Measurements from ENCODE around the gene ANKMY1. TPM values are rescaled to one million over a fixed set of nuclear protein-coding genes. Genes with fewer than 3 reads are reported as not detected.

The ANKMY1 gene
- total RNA-seq, 4 donors from 2014 or later = 15.1 to 64.0 (median 27.5) TPM

- in situ Hi-C loops (cut with MboI; ENCODE audit: low pct_ligation_motif_present in 1 of 4, low pct_unique_long_range_greater_than_20kb in 1 of 4, low sequenced_read_pairs in 3 of 4) = no loop called here
These were observed 30.5 kb downstream of the ANKMY1 start for GRCh38 chr2:240527153-240527750.

GRCh38 chr2:240526521-240526920 lies 31.3 kb downstream of the ANKMY1 start:
- TF ChIP-seq CTCF (IDR thresholded peaks at IDR 0.05) (no peak), EP300 (IDR thresholded peaks at IDR 0.05; ENCODE audit: low read depth) (no peak), POLR2AphosphoS5 (IDR thresholded peaks at IDR 0.05) (no peak), POLR2A (IDR thresholded peaks at IDR 0.05) (no peak)
- WGBS, 2 donors (ENCODE audit: low coverage in 1 of 2) = 100% methylated on average over 3 of the region's 4 CpGs; no CpG with 5 or more reads in 1 of the 2 donors
- DNase-seq = no peak
- Histone ChIP-seq H3K36me3 (peaks cover 0 to 19% (median 8%) of the 10 kb centered on the region in 4 donors), H3K27me3 (no peaks in the 10 kb centered on the region), H3K4me1 (no peaks in the 10 kb centered on the region), H3K4me3 (no peak overlapping the region), H3K27ac (no peak overlapping the region), H3K9me3 (peaks cover 7 to 18% of the 10 kb centered on the region in 2 donors)
- in situ Hi-C loops (cut with MboI; ENCODE audit: low pct_ligation_motif_present in 1 of 4, low pct_unique_long_range_greater_than_20kb in 1 of 4, low sequenced_read_pairs in 3 of 4) = no loop called here
- intact Hi-C loops (cut with DNase I; ENCODE audit: low total_unique reads) = no loop called here

More at GRCh38 chr2:240527153-240527750, 30.5 kb downstream of the ANKMY1 start:
- peaks cover 0 to 19% (median 8%) of the 10 kb centered on the region in 4 donors for H3K36me3 ChIP-seq
- no peak for DNase-seq
- 65 to 82% methylated on average over 2 to 3 of the region's 3 CpGs for WGBS, 2 donors (ENCODE audit: low coverage in 1 of 2)
- no peak for TF ChIP-seq CTCF (IDR thresholded peaks at IDR 0.05)
- no peak for TF ChIP-seq EP300 (IDR thresholded peaks at IDR 0.05; ENCODE audit: low read depth)
- no peak for TF ChIP-seq POLR2A (IDR thresholded peaks at IDR 0.05)
- no peak for TF ChIP-seq POLR2AphosphoS5 (IDR thresholded peaks at IDR 0.05)
- intact Hi-C loops (cut with DNase I; ENCODE audit: low total_unique reads) = no loop called here
- no peaks in the 10 kb centered on the region for H3K27me3 ChIP-seq
- no peaks in the 10 kb centered on the region for H3K4me1 ChIP-seq
- H3K9me3 ChIP-seq = peaks cover 14 to 25% of the 10 kb centered on the region in 2 donors
- H3K27ac ChIP-seq = no peak overlapping the region
- no peak overlapping the region for H3K4me3 ChIP-seq

- in situ Hi-C loops (cut with MboI; ENCODE audit: low pct_ligation_motif_present in 1 of 4, low pct_unique_long_range_greater_than_20kb in 1 of 4, low sequenced_read_pairs in 3 of 4) = no loop called here
- H3K27me3 ChIP-seq = no peaks in the 10 kb centered on the region
- intact Hi-C loops (cut with DNase I; ENCODE audit: low total_unique reads) = no loop called here
- TF ChIP-seq POLR2A (IDR thresholded peaks at IDR 0.05) = no peak
- TF ChIP-seq CTCF (IDR thresholded peaks at IDR 0.05) = no peak
- no peak for TF ChIP-seq EP300 (IDR thresholded peaks at IDR 0.05; ENCODE audit: low read depth)
- TF ChIP-seq POLR2AphosphoS5 (IDR thresholded peaks at IDR 0.05) = no peak
- no peak for DNase-seq
- WGBS, 2 donors (ENCODE audit: low coverage in 1 of 2) = 98 to 100% methylated on average over 1 to 6 of the region's 6 CpGs
- H3K9me3 ChIP-seq = peaks cover 0 to 12% of the 10 kb centered on the region in 2 donors
- H3K36me3 ChIP-seq = peaks cover 0 to 19% (median 8%) of the 10 kb centered on the region in 4 donors
- no peaks in the 10 kb centered on the region for H3K4me1 ChIP-seq
- H3K27ac ChIP-seq = no peak overlapping the region
- no peak overlapping the region for H3K4me3 ChIP-seq
These were observed 32.0 kb downstream of the ANKMY1 start for GRCh38 chr2:240525802-240526201.

- Histone ChIP-seq H3K36me3 (peaks cover 0 to 19% (median 8%) of the 10 kb centered on the region in 4 donors), H3K4me1 (peaks cover 0 to 2% (median 0%) of the 10 kb centered on the region in 4 donors), H3K9me3 (peaks cover 0 to 12% of the 10 kb centered on the region in 2 donors), H3K4me3 (no peak overlapping the region), H3K27me3 (peaks cover 3% of the 10 kb centered on the region), H3K27ac (no peak overlapping the region)
- in situ Hi-C loops (cut with MboI; ENCODE audit: low pct_ligation_motif_present in 1 of 4, low pct_unique_long_range_greater_than_20kb in 1 of 4, low sequenced_read_pairs in 3 of 4) = loop anchor here in 2 of 4 donors (25.0 kb wide), 1 partner anchor 187 kb away; no protein-coding TSS in a partner anchor
- no peak for TF ChIP-seq CTCF (IDR thresholded peaks at IDR 0.05)
- TF ChIP-seq POLR2AphosphoS5 (IDR thresholded peaks at IDR 0.05) = no peak
- no peak for TF ChIP-seq POLR2A (IDR thresholded peaks at IDR 0.05)
- no peak for TF ChIP-seq EP300 (IDR thresholded peaks at IDR 0.05; ENCODE audit: low read depth)
- intact Hi-C loops (cut with DNase I; ENCODE audit: low total_unique reads) = no loop called here
- WGBS, 2 donors (ENCODE audit: low coverage in 1 of 2) = 60 to 91% methylated on average over 1 to 8 of the region's 8 CpGs
- no peak for DNase-seq
These were observed 32.6 kb downstream of the ANKMY1 start for GRCh38 chr2:240524963-240525718.
